SK-N-SH (cell line): Measurements from ENCODE around the gene NUBP1. TPM values are rescaled to one million over a fixed set of nuclear protein-coding genes. Genes with fewer than 3 reads are reported as not detected.

Experiments
- CTCF ChIA-PET: fragments of 300-600, 350-600 bp; formaldehyde crosslinking; extraction: SDS; loops from one replicate; lab custom pipeline; 2021; lab: Yijun Ruan, JAX
- POLR2A ChIA-PET: fragments of 350-600 bp; sonication (Branson Sonifier 250); formaldehyde crosslinking; extraction: SDS; loops from one replicate; lab custom pipeline; 2020; ENCODE audit warnings: antibody characterized with exemption, inconsistent platforms; lab: Yijun Ruan, JAX
- DNase-seq: peaks from one replicate; pipeline ENCODE4 v3.0.0; 2012
- H2AFZ ChIP-seq: fragments of 200-600 bp; sonication (generic); 2 replicates; pipeline ENCODE4 v1.8.1; 2016; ENCODE audit warnings: antibody characterized with exemption, mild to moderate bottlenecking, low read depth
- H3F3A ChIP-seq: fragments of 200-600 bp; sonication (generic); replicated peaks from 2 replicates; pipeline ENCODE3; 2016; ENCODE audit warnings: antibody characterized with exemption, mild to moderate bottlenecking; ENCODE audit not compliant: insufficient read depth
- H3K27ac ChIP-seq, 2 experiments: fragments of 200-500 bp in 1 of 2; fragments of 200-600 bp in 1 of 2; sonication (Bioruptor generic) in 1 of 2; sonication (generic), shearing (Covaris generic) in 1 of 2; 2 replicates each; pipeline versions ENCODE4 v1.5.1 to v1.6.1; 2014 to 2016; ENCODE audit warnings: low read depth in 2 of 2, inconsistent platforms in 1 of 2, low read length in 1 of 2, mild to moderate bottlenecking in 1 of 2, mixed read lengths in 1 of 2
- H3K27me3 ChIP-seq: fragments of 200-600 bp; sonication (generic), shearing (Covaris generic); 2 replicates; pipeline ENCODE4 v1.6.1; 2016; ENCODE audit warnings: mixed run types; ENCODE audit not compliant: insufficient read depth
- H3K36me3 ChIP-seq, 2 experiments: fragments of 200-500 bp in 1 of 2; fragments of 200-600 bp in 1 of 2; sonication (Bioruptor generic) in 1 of 2; sonication (generic) in 1 of 2; replicated peaks in 1 of 2; 2 replicates each; pipeline versions ENCODE3 to v1.5.1; 2014 to 2016; ENCODE audit warnings: low read length in 1 of 2, mild to moderate bottlenecking in 1 of 2; ENCODE audit not compliant: insufficient read depth in 2 of 2, control insufficient read depth in 1 of 2
- H3K4me1 ChIP-seq, 2 experiments: fragments of 200-500 bp in 1 of 2; fragments of 200-600 bp in 1 of 2; sonication (Bioruptor generic) in 1 of 2; sonication (generic), shearing (Covaris generic) in 1 of 2; 2 replicates each; pipeline versions ENCODE4 v1.5.1 to v1.6.1; 2014 to 2016; ENCODE audit warnings: low read depth in 1 of 2, low read length in 1 of 2, mixed run types in 1 of 2; ENCODE audit not compliant: insufficient read depth in 2 of 2, control insufficient read depth in 1 of 2
- H3K4me2 ChIP-seq: fragments of 200-600 bp; sonication (generic), shearing (Covaris generic); 2 replicates; pipeline ENCODE4 v1.6.1; 2017; ENCODE audit warnings: mixed run types
- H3K4me3 ChIP-seq, 2 experiments: fragments of 200-500 bp in 1 of 2; fragments of 200-600 bp in 1 of 2; sonication (Bioruptor generic) in 1 of 2; sonication (generic), shearing (Covaris generic) in 1 of 2; 2 replicates each; pipeline versions ENCODE4 v1.5.1 to v1.8.1; 2014 to 2016; ENCODE audit warnings: low read depth in 2 of 2, inconsistent platforms in 1 of 2, low read length in 1 of 2, mild to moderate bottlenecking in 1 of 2, mixed read lengths in 1 of 2, moderate library complexity in 1 of 2
- H3K79me2 ChIP-seq: fragments of 200-600 bp; sonication (generic); 2 replicates; pipeline ENCODE4 v1.8.1; 2017; ENCODE audit warnings: mild to moderate bottlenecking; ENCODE audit not compliant: insufficient read depth
- H3K9ac ChIP-seq: fragments of 200-600 bp; sonication (generic); 2 replicates; pipeline ENCODE4 v1.6.1; 2017; ENCODE audit warnings: mixed run types
- H3K9me2 ChIP-seq: fragments of 200-600 bp; sonication (generic); 2 replicates; pipeline ENCODE4 v1.6.1; 2017; ENCODE audit warnings: mixed run types
- H3K9me3 ChIP-seq: fragments of 200-600 bp; sonication (generic); 2 replicates; pipeline ENCODE4 v1.6.1; 2017; ENCODE audit warnings: mixed run types, mild to moderate bottlenecking, moderate library complexity
- H4K20me1 ChIP-seq: fragments of 200-600 bp; sonication (generic); 2 replicates; pipeline ENCODE4 v1.6.1; 2017; ENCODE audit warnings: mild to moderate bottlenecking, mixed run types; ENCODE audit not compliant: insufficient read depth
- CTCF ChIP-seq: fragments of 200-600 bp; sonication (generic); IDR thresholded peaks from 2 replicates; pipeline ENCODE4 v1.6.1; 2017; ENCODE audit warnings: antibody characterized with exemption, mild to moderate bottlenecking, moderate library complexity
- ELF1 ChIP-seq: IDR thresholded peaks from 2 replicates; pipeline ENCODE4 v1.4.0; 2012
- EP300 ChIP-seq, 2 experiments: IDR thresholded peaks; 2 replicates each; pipeline versions ENCODE4 v1.4.0 to v1.6.1; 2012; ENCODE audit warnings: borderline replicate concordance in 1 of 2, low read depth in 1 of 2, low read length in 1 of 2
- FOXM1 ChIP-seq: IDR thresholded peaks from 2 replicates; pipeline ENCODE4 v1.4.0; 2012; ENCODE audit warnings: low read depth, mild to moderate bottlenecking
- GABPA ChIP-seq: IDR thresholded peaks from 2 replicates; pipeline ENCODE4 v1.4.0; 2012; ENCODE audit warnings: low read depth, mild to moderate bottlenecking
- GATA2 ChIP-seq: sonication (generic); formaldehyde crosslinking; IDR thresholded peaks from 2 replicates; pipeline ENCODE4 v1.5.0; 2020; ENCODE audit warnings: mild to moderate bottlenecking, missing genetic modification reagents
- MAX ChIP-seq: IDR thresholded peaks from 2 replicates; pipeline ENCODE4 v1.4.0; 2012; ENCODE audit warnings: low read depth
- MXI1 ChIP-seq: IDR thresholded peaks from 2 replicates; pipeline ENCODE4 v1.6.1; 2012; ENCODE audit warnings: mild to moderate bottlenecking, low read depth, low read length, improper control_type of control experiment
- NFIC ChIP-seq: IDR thresholded peaks from 2 replicates; pipeline ENCODE4 v1.4.0; 2012; ENCODE audit warnings: borderline replicate concordance
- NRF1 ChIP-seq: IDR thresholded peaks from 2 replicates; pipeline ENCODE4 v1.6.1; 2012; ENCODE audit warnings: low read depth, mild to moderate bottlenecking, low read length
- PBX3 ChIP-seq: IDR thresholded peaks from 2 replicates; pipeline ENCODE4; 2012
- RCOR1 ChIP-seq: fragments of 150-350 bp; IDR thresholded peaks from 2 replicates; pipeline ENCODE4 v1.6.1; 2017; ENCODE audit warnings: antibody characterized with exemption, low read length
- REST ChIP-seq: IDR thresholded peaks from 2 replicates; pipeline ENCODE4 v1.6.1; 2012; ENCODE audit warnings: mild to moderate bottlenecking, low read depth, low read length, moderate library complexity
- RXRA ChIP-seq: IDR thresholded peaks from 2 replicates; pipeline ENCODE4 v1.4.0; 2012; ENCODE audit warnings: low read depth, mild to moderate bottlenecking, borderline replicate concordance
- TAF1 ChIP-seq: IDR thresholded peaks from 2 replicates; pipeline ENCODE4 v1.6.1; 2012; ENCODE audit warnings: low read depth, mild to moderate bottlenecking, low read length, moderate library complexity, borderline replicate concordance
- ZBTB33 ChIP-seq: IDR thresholded peaks from 2 replicates; pipeline ENCODE4 v1.4.0; 2012; ENCODE audit warnings: low read depth, borderline replicate concordance
- WGBS: methylation state at CpG from one replicate; pipeline ENCODE4 v1.1.6; 2017; ENCODE audit warnings: low lambda C conversion rate; 5-methylcytosine and 5-hydroxymethylcytosine counted together
- polyA plus RNA-seq, 3 experiments: library from polyadenylated mRNA; depleted of rRNA; stranded (reverse); fragments of >200 nt; gene quantifications; 2 replicates each; pipeline ENCODE4 v1.2.3, GENCODE V29; 2012

NUBP1 gene
- polyA plus RNA-seq, 1 of the 3 experiments (the other 2 are of a cell fraction), result 49.8 TPM

GRCh38 chr16:10808850-10809249 is 65.2 kb downstream of the NUBP1 start:
- TF ChIP-seq RXRA (no peak), GATA2 (CRISPR knock-in tag) (no peak), ELF1 (no peak), GABPA (no peak), CTCF (no peak), ZBTB33 (no peak), MAX (no peak), FOXM1 (no peak), MXI1 (no peak), NRF1 (no peak), EP300 (IDR thresholded peaks at IDR 0.05; ENCODE audit: borderline replicate concordance in 1 of 2, low read depth in 1 of 2, low read length in 1 of 2) (no peak)
- 0 out of 2 replicates have a peak, but pooled peaks cover 8% of the 10 kb centered on the region for H3K27me3 ChIP-seq
- no peak overlapping the region for H2AFZ ChIP-seq
- ChIA-PET CTCF (no interaction called here), POLR2A (no interaction called here)
- no peaks in the 10 kb centered on the region for H4K20me1 ChIP-seq
- WGBS, result 82% methylated on average over 3 of the region's 3 CpGs
- no peak overlapping the region for H3K9ac ChIP-seq
- no peaks in the 10 kb centered on the region for H3F3A ChIP-seq
- H3K4me1 ChIP-seq, result no peaks in the 10 kb centered on the region; a peak in 1 of 4 replicates
- H3K36me3 ChIP-seq, result no peaks in the 10 kb centered on the region
- H3K4me3 ChIP-seq, result no peak overlapping the region
- H3K9me2 ChIP-seq, result no peaks in the 10 kb centered on the region
- no peak overlapping the region for H3K27ac ChIP-seq
- DNase-seq, result no peak
- no peaks in the 10 kb centered on the region for H3K9me3 ChIP-seq
- no peak overlapping the region for H3K4me2 ChIP-seq
- no peaks in the 10 kb centered on the region for H3K79me2 ChIP-seq

- CTCF ChIA-PET, result no interaction called here
- Histone ChIP-seq H3K4me2 (no peak overlapping the region), H3K4me1 (peaks cover 0 to 7% of the 10 kb centered on the region in 2 experiments; a peak in 1 of 4 replicates), H3F3A (no peaks in the 10 kb centered on the region), H3K9ac (no peak overlapping the region), H3K4me3 (no peak overlapping the region), H3K9me2 (no peaks in the 10 kb centered on the region), H2AFZ (no peak overlapping the region), H3K9me3 (no peaks in the 10 kb centered on the region), H4K20me1 (no peaks in the 10 kb centered on the region), H3K36me3 (no peaks in the 10 kb centered on the region), H3K79me2 (no peaks in the 10 kb centered on the region), H3K27ac (no peak overlapping the region), H3K27me3 (0 out of 2 replicates have a peak, but pooled peaks cover 8% of the 10 kb centered on the region)
- 70% methylated on average over 3 of the region's 3 CpGs for WGBS
- no peak for DNase-seq
- POLR2A ChIA-PET, result no interaction called here
- TF ChIP-seq NFIC (no peak), CTCF (no peak), REST (no peak), MXI1 (no peak), TAF1 (no peak), MAX (no peak), PBX3 (no peak), RCOR1 (no peak)
Observed at GRCh38 chr16:10809706-10810105, 66.1 kb downstream of the NUBP1 start.
